Neural cell (in vitro differentiated cells): ENCODE measurements around the gene ITPA. TPM values are rescaled to one million over a fixed set of nuclear protein-coding genes. Genes with fewer than 3 reads are reported as not detected.
"Not testable (repeated sequence)": the region's sequence is repeated elsewhere in the genome, so short reads cannot be mapped to it uniquely, and the experiment has no call there.

Source experiments
- H2AFZ ChIP-seq: fragments of 200-600, 300-800 bp; sonication (generic), shearing (Covaris generic); 2 replicates; pipeline ENCODE4 v1.6.0; 2014; ENCODE audit warnings: low read depth, mild to moderate bottlenecking, antibody characterized with exemption, low read length, moderate library complexity
- H3F3A ChIP-seq: fragments of 200-600 bp; shearing (Covaris generic); 2 replicates; pipeline ENCODE4 v1.6.1; 2016; ENCODE audit warnings: mild to moderate bottlenecking, moderate library complexity, mixed read lengths, antibody characterized with exemption, low read length; ENCODE audit not compliant: insufficient read depth, poor library complexity, severe bottlenecking
- H3K27ac ChIP-seq: fragments of 200-600, 300-800 bp; sonication (generic), shearing (Covaris generic); 2 replicates; pipeline ENCODE4 v1.5.1; 2014; ENCODE audit warnings: mild to moderate bottlenecking, low read length, moderate library complexity
- H3K27me3 ChIP-seq: fragments of 300-800, 200-600 bp; sonication (generic), shearing (Covaris generic); 2 replicates; pipeline ENCODE4 v1.6.0; 2014; ENCODE audit warnings: mild to moderate bottlenecking, low read depth, low read length, moderate library complexity; ENCODE audit not compliant: insufficient read depth
- H3K36me3 ChIP-seq: fragments of 300-800, 200-600 bp; sonication (generic), shearing (Covaris generic); 2 replicates; pipeline ENCODE4 v1.5.1; 2014; ENCODE audit warnings: mild to moderate bottlenecking, antibody characterized with exemption, low read length, moderate library complexity; ENCODE audit not compliant: insufficient read depth
- H3K4me2 ChIP-seq: fragments of 300-800, 200-600 bp; sonication (generic), shearing (Covaris generic); 2 replicates; pipeline ENCODE4 v1.6.0; 2014; ENCODE audit warnings: mild to moderate bottlenecking, low read length
- H3K4me3 ChIP-seq: fragments of 300-800, 200-600 bp; sonication (generic), shearing (Covaris generic); 2 replicates; pipeline ENCODE4 v1.5.1; 2014; ENCODE audit warnings: mild to moderate bottlenecking, low read length, moderate library complexity
- H3K79me2 ChIP-seq: fragments of 200-600 bp; shearing (Covaris generic); replicated peaks from 2 replicates; pipeline ENCODE4 v1.6.0; 2014; ENCODE audit warnings: mild to moderate bottlenecking, low read length, moderate library complexity; ENCODE audit not compliant: insufficient read depth
- H3K9ac ChIP-seq: fragments of 300-800, 200-600 bp; sonication (generic), shearing (Covaris generic); 2 replicates; pipeline ENCODE4 v1.6.1; 2016; ENCODE audit warnings: mild to moderate bottlenecking, low read length, mixed read lengths
- H3K9me2 ChIP-seq: fragments of 200-600 bp; shearing (Covaris generic); 2 replicates; pipeline ENCODE4 v1.6.1; 2016; ENCODE audit warnings: mild to moderate bottlenecking, low read length, mixed read lengths; ENCODE audit not compliant: insufficient read depth
- H3K9me3 ChIP-seq: fragments of 200-600, 300-800 bp; sonication (generic), shearing (Covaris generic); 2 replicates; pipeline ENCODE4 v1.6.1; 2016; ENCODE audit warnings: mild to moderate bottlenecking, mixed run types, low read length, moderate library complexity, mixed read lengths
- H4K20me1 ChIP-seq: fragments of 200-600 bp; shearing (Covaris generic); 2 replicates; pipeline ENCODE4 v1.6.1; 2016; ENCODE audit warnings: mild to moderate bottlenecking, mixed run types; ENCODE audit not compliant: insufficient read depth
- EP300 ChIP-seq: fragments of 450-650 bp; conservative IDR thresholded peaks from 2 replicates; pipeline ENCODE4 v1.6.1; 2014; ENCODE audit warnings: antibody characterized with exemption, mild to moderate bottlenecking, moderate library complexity; ENCODE audit not compliant: poor library complexity, severe bottlenecking
- EZH2 ChIP-seq: fragments of 200-600, 300-800 bp; shearing (Covaris generic), sonication (generic); IDR thresholded peaks from 2 replicates; pipeline ENCODE4 v1.6.1; 2014; ENCODE audit warnings: antibody characterized with exemption, low read length, borderline replicate concordance, mild to moderate bottlenecking; ENCODE audit not compliant: insufficient read depth, poor library complexity, severe bottlenecking
- MXI1 ChIP-seq: fragments of 450-650 bp; conservative IDR thresholded peaks from 2 replicates; pipeline ENCODE4 v1.6.1; 2014; ENCODE audit warnings: antibody characterized with exemption, mild to moderate bottlenecking; ENCODE audit not compliant: poor library complexity, severe bottlenecking
- POLR2AphosphoS5 ChIP-seq: IDR thresholded peaks from 2 replicates; pipeline ENCODE4 v1.6.1; 2012
- RAD21 ChIP-seq: fragments of 450-650 bp; conservative IDR thresholded peaks from 2 replicates; pipeline ENCODE4 v1.6.1; 2014; ENCODE audit warnings: antibody characterized with exemption, mild to moderate bottlenecking, moderate library complexity
- SMC3 ChIP-seq: fragments of 450-650 bp; conservative IDR thresholded peaks from 2 replicates; pipeline ENCODE4 v1.6.1; 2014; ENCODE audit warnings: antibody characterized with exemption, mild to moderate bottlenecking, moderate library complexity; ENCODE audit not compliant: poor library complexity
- TAF1 ChIP-seq: IDR thresholded peaks from 2 replicates; pipeline ENCODE4 v1.6.1; 2012; ENCODE audit warnings: low read depth
- polyA plus RNA-seq: library from polyadenylated mRNA; depleted of rRNA; stranded (reverse); fragments of >200 nt; gene quantifications from 2 replicates; pipeline ENCODE4 v1.2.3, GENCODE V29; 2014
- TF ChIP-seq, protein P1 (sequence below): IDR thresholded peaks from 2 replicates; pipeline ENCODE4 v1.6.1; 2012; ENCODE audit warnings: borderline replicate concordance
- TF ChIP-seq, protein P2 (sequence below): fragments of 450-650 bp; IDR thresholded peaks from 2 replicates; pipeline ENCODE4 v1.5.1; 2014; ENCODE audit warnings: antibody characterized with exemption, mild to moderate bottlenecking, moderate library complexity; ENCODE audit not compliant: poor library complexity, severe bottlenecking

The ITPA gene
- polyA plus RNA-seq, 1 donor from 2014 or later = 87.1 TPM

DNA sequence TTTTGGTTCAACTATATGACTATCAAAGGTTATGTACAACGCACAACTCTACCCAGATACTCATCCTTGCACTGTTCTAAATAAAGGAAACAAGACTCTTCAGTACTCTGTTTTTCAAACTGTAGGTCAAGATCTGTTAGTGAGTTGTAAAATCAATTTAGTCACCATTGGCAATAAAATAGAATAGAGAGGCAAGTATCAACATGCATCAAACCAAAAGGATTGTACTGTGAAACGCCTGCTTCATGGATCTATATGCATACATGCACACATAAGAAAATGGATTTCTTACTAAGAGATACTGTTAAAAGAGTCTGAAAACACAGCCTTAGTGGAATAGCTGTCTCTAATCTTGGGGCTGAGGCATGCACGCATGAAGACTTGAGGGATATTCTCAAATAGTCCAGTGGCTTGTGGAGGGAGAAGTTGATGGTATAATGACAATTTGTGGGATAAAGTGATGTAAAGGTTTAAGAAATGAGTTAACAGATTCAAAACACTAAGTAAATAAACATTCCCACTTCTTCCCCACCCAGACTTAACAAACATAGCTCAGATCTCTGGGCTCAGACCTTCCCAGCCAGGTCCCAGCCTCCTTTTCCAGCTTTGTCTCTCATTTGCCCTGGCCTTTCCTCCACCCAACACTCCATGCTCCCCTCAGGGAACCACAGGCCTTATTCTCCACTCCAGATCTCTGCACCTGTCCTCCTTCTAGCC, 25.2 kb upstream of the ITPA start:
- no peak overlapping the region for H3K4me3 ChIP-seq
- H3K4me2 ChIP-seq = no peak overlapping the region
- H3K36me3 ChIP-seq = no peaks in the 10 kb centered on the region
- TF ChIP-seq TAF1 (no peak), MXI1 (no peak), POLR2AphosphoS5 (no peak), SMC3 (no peak), EZH2 (no peak), RAD21 (no peak), EP300 (no peak)
- TF ChIP-seq, protein P1, sequence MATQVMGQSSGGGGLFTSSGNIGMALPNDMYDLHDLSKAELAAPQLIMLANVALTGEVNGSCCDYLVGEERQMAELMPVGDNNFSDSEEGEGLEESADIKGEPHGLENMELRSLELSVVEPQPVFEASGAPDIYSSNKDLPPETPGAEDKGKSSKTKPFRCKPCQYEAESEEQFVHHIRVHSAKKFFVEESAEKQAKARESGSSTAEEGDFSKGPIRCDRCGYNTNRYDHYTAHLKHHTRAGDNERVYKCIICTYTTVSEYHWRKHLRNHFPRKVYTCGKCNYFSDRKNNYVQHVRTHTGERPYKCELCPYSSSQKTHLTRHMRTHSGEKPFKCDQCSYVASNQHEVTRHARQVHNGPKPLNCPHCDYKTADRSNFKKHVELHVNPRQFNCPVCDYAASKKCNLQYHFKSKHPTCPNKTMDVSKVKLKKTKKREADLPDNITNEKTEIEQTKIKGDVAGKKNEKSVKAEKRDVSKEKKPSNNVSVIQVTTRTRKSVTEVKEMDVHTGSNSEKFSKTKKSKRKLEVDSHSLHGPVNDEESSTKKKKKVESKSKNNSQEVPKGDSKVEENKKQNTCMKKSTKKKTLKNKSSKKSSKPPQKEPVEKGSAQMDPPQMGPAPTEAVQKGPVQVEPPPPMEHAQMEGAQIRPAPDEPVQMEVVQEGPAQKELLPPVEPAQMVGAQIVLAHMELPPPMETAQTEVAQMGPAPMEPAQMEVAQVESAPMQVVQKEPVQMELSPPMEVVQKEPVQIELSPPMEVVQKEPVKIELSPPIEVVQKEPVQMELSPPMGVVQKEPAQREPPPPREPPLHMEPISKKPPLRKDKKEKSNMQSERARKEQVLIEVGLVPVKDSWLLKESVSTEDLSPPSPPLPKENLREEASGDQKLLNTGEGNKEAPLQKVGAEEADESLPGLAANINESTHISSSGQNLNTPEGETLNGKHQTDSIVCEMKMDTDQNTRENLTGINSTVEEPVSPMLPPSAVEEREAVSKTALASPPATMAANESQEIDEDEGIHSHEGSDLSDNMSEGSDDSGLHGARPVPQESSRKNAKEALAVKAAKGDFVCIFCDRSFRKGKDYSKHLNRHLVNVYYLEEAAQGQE = no peak
- TF ChIP-seq, protein P2, sequence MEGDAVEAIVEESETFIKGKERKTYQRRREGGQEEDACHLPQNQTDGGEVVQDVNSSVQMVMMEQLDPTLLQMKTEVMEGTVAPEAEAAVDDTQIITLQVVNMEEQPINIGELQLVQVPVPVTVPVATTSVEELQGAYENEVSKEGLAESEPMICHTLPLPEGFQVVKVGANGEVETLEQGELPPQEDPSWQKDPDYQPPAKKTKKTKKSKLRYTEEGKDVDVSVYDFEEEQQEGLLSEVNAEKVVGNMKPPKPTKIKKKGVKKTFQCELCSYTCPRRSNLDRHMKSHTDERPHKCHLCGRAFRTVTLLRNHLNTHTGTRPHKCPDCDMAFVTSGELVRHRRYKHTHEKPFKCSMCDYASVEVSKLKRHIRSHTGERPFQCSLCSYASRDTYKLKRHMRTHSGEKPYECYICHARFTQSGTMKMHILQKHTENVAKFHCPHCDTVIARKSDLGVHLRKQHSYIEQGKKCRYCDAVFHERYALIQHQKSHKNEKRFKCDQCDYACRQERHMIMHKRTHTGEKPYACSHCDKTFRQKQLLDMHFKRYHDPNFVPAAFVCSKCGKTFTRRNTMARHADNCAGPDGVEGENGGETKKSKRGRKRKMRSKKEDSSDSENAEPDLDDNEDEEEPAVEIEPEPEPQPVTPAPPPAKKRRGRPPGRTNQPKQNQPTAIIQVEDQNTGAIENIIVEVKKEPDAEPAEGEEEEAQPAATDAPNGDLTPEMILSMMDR = no peak
- H3K9me2 ChIP-seq = no peaks in the 10 kb centered on the region
- no peaks in the 10 kb centered on the region for H3K79me2 ChIP-seq
- no peaks in the 10 kb centered on the region for H3F3A ChIP-seq
- no peak overlapping the region for H3K27ac ChIP-seq
- no peaks in the 10 kb centered on the region for H3K27me3 ChIP-seq
- no peaks in the 10 kb centered on the region for H4K20me1 ChIP-seq
- no peak overlapping the region for H2AFZ ChIP-seq
- no peaks in the 10 kb centered on the region for H3K9me3 ChIP-seq
- no peak overlapping the region for H3K9ac ChIP-seq

DNA sequence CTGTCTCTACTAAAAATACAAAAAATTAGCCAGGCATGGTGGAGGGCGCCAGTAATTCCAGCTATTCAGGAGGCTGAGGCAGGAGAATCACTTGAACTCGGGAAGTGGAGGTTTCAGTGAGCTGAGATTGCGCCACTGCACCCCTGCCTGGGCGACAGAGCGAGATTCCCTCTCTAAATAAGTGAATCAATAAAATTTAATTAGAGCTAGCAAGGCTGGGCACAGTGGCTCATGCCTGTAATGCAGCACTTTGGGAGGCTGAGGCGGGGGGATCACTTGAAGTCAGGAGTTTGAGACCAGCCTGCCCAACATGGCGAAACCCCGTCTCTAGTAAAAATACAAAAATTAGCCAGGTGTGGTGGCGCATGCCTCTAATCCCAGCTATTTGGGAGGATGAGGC, 21.4 kb upstream of the ITPA start:
- not testable (repeated sequence) for H4K20me1 ChIP-seq, H3K4me3 ChIP-seq, H2AFZ ChIP-seq, H3K4me2 ChIP-seq, H3F3A ChIP-seq, H3K9ac ChIP-seq, H3K27me3 ChIP-seq, H3K9me3 ChIP-seq, H3K27ac ChIP-seq, H3K9me2 ChIP-seq, H3K36me3 ChIP-seq, H3K79me2 ChIP-seq
